WERI-Rb-1 (cell line): ENCODE data around the gene AADACL3.

ENCODE experiments used
- DNase-seq: peaks from one replicate; pipeline ENCODE4 v3.0.0-alpha.2; 2020
- H3K27ac ChIP-seq: fragments of 250-450 bp; sonication (Bioruptor Pico); 2 replicates; pipeline ENCODE4 v1.5.1; 2020; ENCODE audit warnings: mild to moderate bottlenecking, moderate library complexity
- H3K27me3 ChIP-seq: fragments of 250-450 bp; sonication (Bioruptor Pico); 2 replicates; pipeline ENCODE4 v1.5.1; 2021; ENCODE audit warnings: mild to moderate bottlenecking, low read depth, moderate library complexity; ENCODE audit not compliant: insufficient read depth, severe bottlenecking
- H3K36me3 ChIP-seq: fragments of 250-450 bp; sonication (Bioruptor Pico); 2 replicates; pipeline ENCODE4 v1.5.1; 2020; ENCODE audit warnings: mild to moderate bottlenecking, moderate library complexity
- H3K4me3 ChIP-seq: 2 replicates; pipeline ENCODE4 v1.5.1; 2011; ENCODE audit warnings: low read depth, mild to moderate bottlenecking, control low read depth, low read length
- H3K9me3 ChIP-seq: fragments of 250-450 bp; sonication (Bioruptor Pico); 2 replicates; pipeline ENCODE4 v1.5.1; 2021; ENCODE audit warnings: mild to moderate bottlenecking, moderate library complexity; ENCODE audit not compliant: severe bottlenecking
- CTCF ChIP-seq: IDR thresholded peaks from 2 replicates; pipeline ENCODE4 v1.5.1; 2011; ENCODE audit warnings: low read depth, mild to moderate bottlenecking, control low read depth, inconsistent platforms, low read length

AADACL3 gene

GRCh38 chr1:12741946-12742345, 26.0 kb downstream of the AADACL3 start:
- no peak for TF ChIP-seq CTCF
- no peak overlapping the region for H3K27ac ChIP-seq

GRCh38 chr1:12745126-12745991, 29.4 kb downstream of the AADACL3 start:
- H3K27ac ChIP-seq, result no peak overlapping the region

More at GRCh38 chr1:12741946-12742345, 26.0 kb downstream of the AADACL3 start:
- DNase-seq, result no peak
- no peaks in the 10 kb centered on the region for H3K36me3 ChIP-seq
- peaks cover 68% of the 10 kb centered on the region for H3K27me3 ChIP-seq
- H3K4me3 ChIP-seq, result no peak overlapping the region
- no peaks in the 10 kb centered on the region for H3K9me3 ChIP-seq

GRCh38 chr1:12745992-12746323, 30.0 kb downstream of the AADACL3 start, which contains the start of gene CFAP107:
TSS of gene CFAP107 (plus strand) at chr1:12746200. CDS start at chr1:12746431, 231 bp downstream.
- H3K4me3 ChIP-seq, result no peak within 1 kb of the TSS
- H3K9me3 ChIP-seq, result peaks cover 10% of the 10 kb centered on the region
- no peak for DNase-seq
- no peak within 1 kb of the TSS for H3K27ac ChIP-seq
- peaks cover 47% of the 10 kb centered on the region for H3K27me3 ChIP-seq
- no peak for TF ChIP-seq CTCF
- no peaks in the 10 kb centered on the region for H3K36me3 ChIP-seq

More at GRCh38 chr1:12745126-12745991, 29.4 kb downstream of the AADACL3 start:
- H3K36me3 ChIP-seq, result no peaks in the 10 kb centered on the region
- TF ChIP-seq CTCF, result no peak
- H3K27me3 ChIP-seq, result peaks cover 46% of the 10 kb centered on the region
- no peak for DNase-seq
- H3K4me3 ChIP-seq, result no peak overlapping the region
- H3K9me3 ChIP-seq, result peaks cover 10% of the 10 kb centered on the region

GRCh38 chr1:12748778-12749355, 33.0 kb downstream of the AADACL3 start:
- DNase-seq, result no peak
- no peak overlapping the region for H3K4me3 ChIP-seq
- no peak for TF ChIP-seq CTCF
- no peaks in the 10 kb centered on the region for H3K36me3 ChIP-seq
- peaks cover 10% of the 10 kb centered on the region for H3K9me3 ChIP-seq
- no peak overlapping the region for H3K27ac ChIP-seq
- peaks cover 44% of the 10 kb centered on the region for H3K27me3 ChIP-seq

GRCh38 chr1:12754738-12755137, 38.8 kb downstream of the AADACL3 start:
- no peak for DNase-seq
- no peaks in the 10 kb centered on the region for H3K36me3 ChIP-seq
- no peaks in the 10 kb centered on the region for H3K9me3 ChIP-seq
- H3K27ac ChIP-seq, result no peak overlapping the region
- peaks cover 79% of the 10 kb centered on the region for H3K27me3 ChIP-seq
- H3K4me3 ChIP-seq, result no peak overlapping the region
- TF ChIP-seq CTCF, result no peak
